ENCODE measurements around the gene LRRK1.
A peak's percentile ranks its signal among the peaks of the same experiment; 100 is the strongest.

The LRRK1 gene

GRCh38 chr15:100926258-100926657 lies 7.1 kb downstream of the LRRK1 start:
- no peak overlapping the region for H3K27ac ChIP-seq
- TF ChIP-seq, protein P1, sequence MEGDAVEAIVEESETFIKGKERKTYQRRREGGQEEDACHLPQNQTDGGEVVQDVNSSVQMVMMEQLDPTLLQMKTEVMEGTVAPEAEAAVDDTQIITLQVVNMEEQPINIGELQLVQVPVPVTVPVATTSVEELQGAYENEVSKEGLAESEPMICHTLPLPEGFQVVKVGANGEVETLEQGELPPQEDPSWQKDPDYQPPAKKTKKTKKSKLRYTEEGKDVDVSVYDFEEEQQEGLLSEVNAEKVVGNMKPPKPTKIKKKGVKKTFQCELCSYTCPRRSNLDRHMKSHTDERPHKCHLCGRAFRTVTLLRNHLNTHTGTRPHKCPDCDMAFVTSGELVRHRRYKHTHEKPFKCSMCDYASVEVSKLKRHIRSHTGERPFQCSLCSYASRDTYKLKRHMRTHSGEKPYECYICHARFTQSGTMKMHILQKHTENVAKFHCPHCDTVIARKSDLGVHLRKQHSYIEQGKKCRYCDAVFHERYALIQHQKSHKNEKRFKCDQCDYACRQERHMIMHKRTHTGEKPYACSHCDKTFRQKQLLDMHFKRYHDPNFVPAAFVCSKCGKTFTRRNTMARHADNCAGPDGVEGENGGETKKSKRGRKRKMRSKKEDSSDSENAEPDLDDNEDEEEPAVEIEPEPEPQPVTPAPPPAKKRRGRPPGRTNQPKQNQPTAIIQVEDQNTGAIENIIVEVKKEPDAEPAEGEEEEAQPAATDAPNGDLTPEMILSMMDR (conservative IDR thresholded peaks at IDR 0.05), result no peak

DNA sequence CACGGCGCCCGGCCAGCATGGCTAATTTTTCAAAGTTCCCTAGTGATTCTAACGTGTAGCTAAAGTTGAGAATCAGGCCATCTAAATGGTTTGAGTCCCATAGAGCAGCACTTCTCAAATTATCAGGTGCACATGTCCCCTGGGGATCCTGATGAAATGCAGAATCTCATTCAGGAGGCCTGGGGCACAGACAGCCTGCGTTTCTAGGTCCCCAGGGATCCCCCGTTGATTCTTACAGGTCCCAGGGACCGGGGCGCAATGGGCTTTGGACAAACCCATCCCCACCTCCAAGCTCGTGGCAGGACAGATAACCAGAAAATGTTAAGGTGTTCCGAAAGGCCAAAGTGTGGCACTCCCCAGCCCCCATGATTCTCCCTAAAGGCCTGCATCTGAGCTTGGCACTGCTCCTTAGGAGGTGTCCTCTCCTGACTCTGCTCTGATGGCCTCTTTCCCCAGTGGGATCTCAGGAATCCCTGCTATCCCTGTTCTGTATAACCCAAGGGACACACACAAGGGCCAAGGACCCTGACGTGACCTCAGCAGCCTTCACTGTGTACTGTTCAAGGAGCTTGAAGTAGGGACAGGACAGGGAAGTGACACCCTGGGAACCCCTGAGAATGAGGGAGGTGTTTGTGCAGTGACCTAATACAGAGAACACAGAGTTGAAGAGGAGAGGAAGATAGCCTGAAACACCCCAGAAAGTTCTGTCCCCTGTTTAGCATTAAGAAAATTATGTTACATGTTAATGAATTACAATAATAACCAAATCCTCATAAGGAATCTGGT lies 8.0 kb downstream of the LRRK1 start:
- TF ChIP-seq, protein P1 (conservative IDR thresholded peaks at IDR 0.05), result no peak
- H3K27ac ChIP-seq, result peak overlapping the region; percentile 84; the same call in 1 of the 2 replicates

- TF ChIP-seq, protein P1 (conservative IDR thresholded peaks at IDR 0.05), result no peak
- peak overlapping the region; percentile 84 for H3K27ac ChIP-seq
Observed at GRCh38 chr15:100928632-100929280, 9.6 kb downstream of the LRRK1 start.

GRCh38 chr15:100929641-100930042 lies 10.5 kb downstream of the LRRK1 start:
- TF ChIP-seq, protein P1 (conservative IDR thresholded peaks at IDR 0.05), result no peak
- peak overlapping the region; percentile 84 for H3K27ac ChIP-seq

GRCh38 chr15:100930306-100930848 lies 11.2 kb downstream of the LRRK1 start:
- TF ChIP-seq, protein P1 (conservative IDR thresholded peaks at IDR 0.05), result no peak
- H3K27ac ChIP-seq, result peak overlapping the region; percentile 84

DNA sequence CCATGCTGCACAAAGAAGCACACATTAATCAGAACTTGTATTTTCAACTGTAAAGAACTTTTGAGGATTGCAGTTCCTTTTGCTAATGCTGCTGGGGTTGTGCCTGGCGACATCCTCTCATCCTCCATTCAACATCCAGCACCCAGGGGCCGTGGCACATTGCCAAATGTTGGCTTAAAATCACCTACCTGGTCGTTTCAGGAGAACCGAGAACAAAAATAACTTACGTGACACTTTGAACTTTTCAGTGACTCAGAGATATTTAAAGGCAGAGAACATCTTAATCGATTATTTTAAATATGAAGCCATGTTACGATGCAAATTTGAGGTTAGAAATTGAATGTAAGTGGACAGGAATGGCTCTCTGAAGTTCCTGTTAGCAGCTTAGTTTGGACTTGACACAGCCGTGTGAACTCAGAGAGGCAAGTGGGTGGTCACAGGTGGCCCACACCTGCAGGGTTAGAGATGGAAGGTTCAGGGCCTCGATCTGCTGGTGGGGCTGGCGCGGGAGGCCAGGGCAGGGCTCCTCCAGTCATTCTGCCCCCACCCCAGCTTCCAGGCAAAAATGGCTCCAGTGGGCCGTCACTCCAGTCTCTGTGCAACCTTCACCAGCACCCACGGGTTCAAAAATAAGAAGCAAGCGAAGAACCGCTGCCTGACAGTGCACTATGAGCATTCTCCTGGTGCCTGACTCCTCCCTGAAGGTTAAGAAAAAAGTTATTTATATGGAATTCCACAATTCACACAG lies 12.2 kb downstream of the LRRK1 start:
- TF ChIP-seq, protein P1 (conservative IDR thresholded peaks at IDR 0.05), result no peak
- peak overlapping the region; percentile 84 for H3K27ac ChIP-seq

Measured in VCaP (cell line).